Activated CD4-positive, alpha-beta memory T cell treated with anti-CD3 and anti-CD28 coated beads, Interleukin-2, amount 10 ng/mL, durations not matched to agents 7 days and 5 days (primary cell): ENCODE results near the gene DCLRE1B. TPM values are rescaled to one million over a fixed set of nuclear protein-coding genes. Genes with fewer than 3 reads are reported as not detected.

ENCODE experiments used
- CTCF ChIA-PET: fragments of 350-600 bp; sonication (Branson Sonifier 250); formaldehyde crosslinking; loops from one replicate; lab custom pipeline; 2021; ENCODE audit warnings: antibody characterized with exemption, inconsistent platforms; lab: Charles Lee
- POLR2A ChIA-PET: fragments of 350-600 bp; sonication (Branson Sonifier 250); formaldehyde crosslinking; loops from one replicate; lab custom pipeline; 2021; ENCODE audit warnings: antibody characterized with exemption; lab: Charles Lee
- DNase-seq: peaks from one replicate; pipeline ENCODE4 v3.0.0-alpha.2; 2020
- H3K27ac Mint-ChIP-seq: one replicate; pipeline ENCODE4 v1.8.0; 2021; ENCODE audit warnings: mild to moderate bottlenecking, mixed read lengths
- H3K27me3 Mint-ChIP-seq: one replicate; pipeline ENCODE4 v1.8.0; 2021; ENCODE audit warnings: mixed read lengths
- H3K36me3 Mint-ChIP-seq: one replicate; pipeline ENCODE4 v1.8.0; 2021; ENCODE audit warnings: low read depth, mixed read lengths
- H3K4me1 Mint-ChIP-seq: one replicate; pipeline ENCODE4 v1.8.0; 2021; ENCODE audit warnings: mixed read lengths
- H3K4me3 Mint-ChIP-seq: one replicate; pipeline ENCODE4 v1.8.0; 2021; ENCODE audit warnings: mild to moderate bottlenecking, mixed read lengths
- H3K9me3 Mint-ChIP-seq: one replicate; pipeline ENCODE4 v1.8.0; 2021; ENCODE audit warnings: mixed read lengths
- total RNA-seq, 2 experiments: library from RNA; stranded (reverse); gene quantifications; one replicate each; pipeline ENCODE4 v1.2.3, GENCODE V29; 2021

The DCLRE1B gene
- total RNA-seq, 2 experiments from 2014 or later: 13.2 to 14.4 TPM

- no peak for DNase-seq
- Mint-ChIP-seq H3K4me1 (peaks cover 23% of the 10 kb centered on the region), H3K27ac (no peak overlapping the region), H3K27me3 (no peaks in the 10 kb centered on the region), H3K36me3 (peaks cover 55% of the 10 kb centered on the region), H3K9me3 (no peaks in the 10 kb centered on the region), H3K4me3 (no peak overlapping the region)
- POLR2A ChIA-PET: interaction anchor here (0.8 to 3.1 kb wide), 3 partner anchors 9 to 17 kb away, joined by 3 to 8 read pairs (median 8); partner anchors contain the start of genes AP4B1, DCLRE1B and HIPK1
- CTCF ChIA-PET: interaction anchor here (0.6 to 1.4 kb wide), 3 partner anchors 8 to 16 kb away, joined by 3 to 7 read pairs (median 3); partner anchors contain the start of gene HIPK1
These were observed 8.2 kb downstream of the DCLRE1B start for GRCh38 chr1:113913312-113913668.

GRCh38 chr1:113913887-113914664 is 8.9 kb downstream of the DCLRE1B start:
- POLR2A ChIA-PET: interaction anchor here (1.3 to 3.1 kb wide), 3 partner anchors 10 to 31 kb away, joined by 3 to 8 read pairs (median 8); partner anchors contain the start of genes AP4B1, DCLRE1B and HIPK1
- H3K27me3 Mint-ChIP-seq: no peaks in the 10 kb centered on the region
- H3K4me3 Mint-ChIP-seq: no peak overlapping the region
- H3K27ac Mint-ChIP-seq: no peak overlapping the region
- peaks cover 50% of the 10 kb centered on the region for H3K36me3 Mint-ChIP-seq
- DNase-seq: no peak
- H3K9me3 Mint-ChIP-seq: no peaks in the 10 kb centered on the region
- H3K4me1 Mint-ChIP-seq: peaks cover 17% of the 10 kb centered on the region
- CTCF ChIA-PET: interaction anchor here (1.2 to 1.4 kb wide), 2 partner anchors 14 to 15 kb away, joined by 3 to 7 read pairs; partner anchors contain the start of gene HIPK1

- POLR2A ChIA-PET: interaction anchor here (0.7 to 5.0 kb wide), 2 partner anchors 13 kb away, joined by 3 to 26 read pairs; partner anchors contain the start of gene HIPK1
- CTCF ChIA-PET: no interaction called here
- no peaks in the 10 kb centered on the region for H3K27me3 Mint-ChIP-seq
These were observed 11.8 kb downstream of the DCLRE1B start for GRCh38 chr1:113916974-113917373.

GRCh38 chr1:113917400-113918082 is 12.4 kb downstream of the DCLRE1B start:
- Mint-ChIP-seq H3K27me3 (peaks cover 1% of the 10 kb centered on the region), H3K27ac (no peak overlapping the region), H3K4me3 (no peak overlapping the region), H3K4me1 (peaks cover 7% of the 10 kb centered on the region), H3K36me3 (peaks cover 20% of the 10 kb centered on the region), H3K9me3 (no peaks in the 10 kb centered on the region)
- ChIA-PET CTCF (interaction anchor here (1.3 kb wide), 1 partner anchor 11 kb away, joined by 4 read pairs; the partner anchor contains the start of gene HIPK1), POLR2A (interaction anchor here (0.7 to 5.0 kb wide), 2 partner anchors 12 to 14 kb away, joined by 3 to 26 read pairs; partner anchors contain the start of gene HIPK1)
- no peak for DNase-seq

More at GRCh38 chr1:113916974-113917373, 11.8 kb downstream of the DCLRE1B start:
- peaks cover 22% of the 10 kb centered on the region for H3K36me3 Mint-ChIP-seq
- no peak overlapping the region for H3K27ac Mint-ChIP-seq
- DNase-seq: no peak
- peaks cover 7% of the 10 kb centered on the region for H3K4me1 Mint-ChIP-seq
- H3K9me3 Mint-ChIP-seq: no peaks in the 10 kb centered on the region
- H3K4me3 Mint-ChIP-seq: no peak overlapping the region

GRCh38 chr1:113918243-113918642 is 13.1 kb downstream of the DCLRE1B start:
- Mint-ChIP-seq H3K27ac (no peak overlapping the region), H3K36me3 (peaks cover 13% of the 10 kb centered on the region), H3K4me3 (no peak overlapping the region), H3K27me3 (peaks cover 6% of the 10 kb centered on the region), H3K9me3 (no peaks in the 10 kb centered on the region), H3K4me1 (peaks cover 5% of the 10 kb centered on the region)
- CTCF ChIA-PET: interaction anchor here (1.3 kb wide), 1 partner anchor 11 kb away, joined by 4 read pairs; the partner anchor contains the start of gene HIPK1
- POLR2A ChIA-PET: interaction anchor here (5.0 kb wide), 1 partner anchor 11 kb away, joined by 26 read pairs; the partner anchor contains the start of gene HIPK1
- no peak for DNase-seq

- CTCF ChIA-PET: no interaction called here
- POLR2A ChIA-PET: interaction anchor here (1.2 kb wide), 1 partner anchor 163 kb away, joined by 3 read pairs; the partner anchor contains the start of gene PHTF1
- DNase-seq: no peak
- Mint-ChIP-seq H3K4me3 (no peak overlapping the region), H3K27me3 (peaks cover 13% of the 10 kb centered on the region), H3K27ac (no peak overlapping the region), H3K4me1 (peaks cover 5% of the 10 kb centered on the region), H3K36me3 (no peaks in the 10 kb centered on the region), H3K9me3 (no peaks in the 10 kb centered on the region)
These were observed 17.8 kb downstream of the DCLRE1B start for GRCh38 chr1:113922957-113923356.

GRCh38 chr1:113924473-113924872 is 19.3 kb downstream of the DCLRE1B start:
- Mint-ChIP-seq H3K27me3 (peaks cover 13% of the 10 kb centered on the region), H3K36me3 (no peaks in the 10 kb centered on the region), H3K4me1 (peaks cover 16% of the 10 kb centered on the region), H3K27ac (no peak overlapping the region), H3K4me3 (no peak overlapping the region), H3K9me3 (no peaks in the 10 kb centered on the region)
- DNase-seq: no peak
- ChIA-PET POLR2A (interaction anchor here (1.0 kb wide), 1 partner anchor 20 kb away, joined by 4 read pairs; the partner anchor contains the start of genes AP4B1 and DCLRE1B), CTCF (interaction anchor here (1.3 kb wide), 1 partner anchor 10 kb away, joined by 3 read pairs; no protein-coding TSS in a partner anchor)

GRCh38 chr1:113928187-113928930 is 23.2 kb downstream of the DCLRE1B start:
- POLR2A ChIA-PET: interaction anchor here (0.8 to 8.7 kb wide), 22 partner anchors 10 to 822 kb away, joined by 3 to 268 read pairs (median 10); partner anchors contain the start of genes AP4B1, DCLRE1B, PHTF1 and RSBN1
- no peak for DNase-seq
- H3K36me3 Mint-ChIP-seq: peaks cover 9% of the 10 kb centered on the region
- peak overlapping the region; percentile 94 for H3K4me3 Mint-ChIP-seq
- H3K27ac Mint-ChIP-seq: peak overlapping the region; percentile 95
- H3K4me1 Mint-ChIP-seq: peaks cover 42% of the 10 kb centered on the region
- H3K9me3 Mint-ChIP-seq: no peaks in the 10 kb centered on the region
- peaks cover 6% of the 10 kb centered on the region for H3K27me3 Mint-ChIP-seq
- CTCF ChIA-PET: interaction anchor here (0.7 to 5.1 kb wide), 13 partner anchors 10 to 169 kb away, joined by 3 to 90 read pairs (median 5); partner anchors contain the start of genes AP4B1, DCLRE1B, PHTF1 and RSBN1

GRCh38 chr1:113928941-113929749 is 24.0 kb downstream of the DCLRE1B start, which contains the start of gene HIPK1:
HIPK1 (plus strand) TSS chr1:113929324.
- Mint-ChIP-seq H3K36me3 (peaks cover 16% of the 10 kb centered on the region), H3K4me3 (peak within 1 kb of the TSS; percentile 94), H3K27ac (peak within 1 kb of the TSS; percentile 95), H3K9me3 (no peaks in the 10 kb centered on the region), H3K27me3 (peaks cover 4% of the 10 kb centered on the region), H3K4me1 (peaks cover 48% of the 10 kb centered on the region)
- ChIA-PET CTCF (interaction anchor here (0.7 to 5.1 kb wide), 18 partner anchors 10 to 170 kb away, joined by 3 to 90 read pairs (median 4); partner anchors contain the start of genes AP4B1, DCLRE1B, PHTF1 and RSBN1), POLR2A (interaction anchor here (0.8 to 8.7 kb wide), 32 partner anchors 11 to 1214 kb away, joined by 3 to 268 read pairs (median 5); partner anchors contain the start of genes AP4B1, BCAS2, DCLRE1B and NRAS)
- peak; percentile 94 for DNase-seq

- peak overlapping the region; percentile 88 for H3K4me3 Mint-ChIP-seq
- DNase-seq: peak; percentile 65
- H3K36me3 Mint-ChIP-seq: peaks cover 20% of the 10 kb centered on the region
- ChIA-PET POLR2A (interaction anchor here (0.5 to 8.7 kb wide), 39 partner anchors 10 to 1214 kb away, joined by 3 to 268 read pairs (median 5); partner anchors contain the start of genes AP4B1, BCAS2, DCLRE1B and LRIG2), CTCF (interaction anchor here (0.6 to 5.1 kb wide), 23 partner anchors 9 to 413 kb away, joined by 3 to 90 read pairs (median 4); partner anchors contain the start of genes AP4B1, DCLRE1B, PHTF1 and RSBN1)
- H3K9me3 Mint-ChIP-seq: no peaks in the 10 kb centered on the region
- peaks cover 52% of the 10 kb centered on the region for H3K4me1 Mint-ChIP-seq
- H3K27me3 Mint-ChIP-seq: no peaks in the 10 kb centered on the region
- H3K27ac Mint-ChIP-seq: peak overlapping the region; percentile 94
These were observed 24.8 kb downstream of the DCLRE1B start for GRCh38 chr1:113929750-113930498.
